AG10803 (cell line): Measurements from ENCODE around the gene CAMK4.

Source experiments
- DNase-seq: peaks from one replicate; pipeline ENCODE4 v3.0.0; 2010; ENCODE audit warnings: low read depth
- H3K4me3 ChIP-seq: 2 replicates; pipeline ENCODE4 v1.5.1; 2011; ENCODE audit warnings: mild to moderate bottlenecking, low read length, control low read depth
- TF ChIP-seq, protein P1 (sequence below): conservative IDR thresholded peaks from 2 replicates; pipeline ENCODE4 v1.5.1; 2011; ENCODE audit warnings: mild to moderate bottlenecking, low read length, control low read depth, inconsistent platforms

Gene CAMK4

DNA sequence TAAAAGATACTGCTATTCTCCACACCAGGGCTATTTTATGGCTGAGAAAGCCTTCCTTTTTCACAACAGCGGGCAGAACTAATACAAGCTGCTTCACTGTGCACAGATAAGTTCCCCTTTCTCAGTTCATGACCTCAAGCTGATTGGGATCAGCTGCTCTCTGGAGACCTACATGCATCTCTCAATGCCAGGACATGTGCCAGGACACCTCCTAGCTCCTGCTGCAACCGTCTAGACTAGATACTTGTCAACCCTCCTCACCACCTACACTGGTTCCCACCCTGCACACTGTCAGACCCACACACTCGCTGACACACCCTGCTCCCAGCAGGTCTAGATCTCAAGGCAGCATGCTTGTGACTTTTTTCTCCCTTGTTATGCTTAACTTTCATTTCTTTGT is 248.4 kb downstream of the CAMK4 start:
- TF ChIP-seq, protein P1, sequence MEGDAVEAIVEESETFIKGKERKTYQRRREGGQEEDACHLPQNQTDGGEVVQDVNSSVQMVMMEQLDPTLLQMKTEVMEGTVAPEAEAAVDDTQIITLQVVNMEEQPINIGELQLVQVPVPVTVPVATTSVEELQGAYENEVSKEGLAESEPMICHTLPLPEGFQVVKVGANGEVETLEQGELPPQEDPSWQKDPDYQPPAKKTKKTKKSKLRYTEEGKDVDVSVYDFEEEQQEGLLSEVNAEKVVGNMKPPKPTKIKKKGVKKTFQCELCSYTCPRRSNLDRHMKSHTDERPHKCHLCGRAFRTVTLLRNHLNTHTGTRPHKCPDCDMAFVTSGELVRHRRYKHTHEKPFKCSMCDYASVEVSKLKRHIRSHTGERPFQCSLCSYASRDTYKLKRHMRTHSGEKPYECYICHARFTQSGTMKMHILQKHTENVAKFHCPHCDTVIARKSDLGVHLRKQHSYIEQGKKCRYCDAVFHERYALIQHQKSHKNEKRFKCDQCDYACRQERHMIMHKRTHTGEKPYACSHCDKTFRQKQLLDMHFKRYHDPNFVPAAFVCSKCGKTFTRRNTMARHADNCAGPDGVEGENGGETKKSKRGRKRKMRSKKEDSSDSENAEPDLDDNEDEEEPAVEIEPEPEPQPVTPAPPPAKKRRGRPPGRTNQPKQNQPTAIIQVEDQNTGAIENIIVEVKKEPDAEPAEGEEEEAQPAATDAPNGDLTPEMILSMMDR, result no peak
- DNase-seq, result no peak
- no peak overlapping the region for H3K4me3 ChIP-seq

DNA sequence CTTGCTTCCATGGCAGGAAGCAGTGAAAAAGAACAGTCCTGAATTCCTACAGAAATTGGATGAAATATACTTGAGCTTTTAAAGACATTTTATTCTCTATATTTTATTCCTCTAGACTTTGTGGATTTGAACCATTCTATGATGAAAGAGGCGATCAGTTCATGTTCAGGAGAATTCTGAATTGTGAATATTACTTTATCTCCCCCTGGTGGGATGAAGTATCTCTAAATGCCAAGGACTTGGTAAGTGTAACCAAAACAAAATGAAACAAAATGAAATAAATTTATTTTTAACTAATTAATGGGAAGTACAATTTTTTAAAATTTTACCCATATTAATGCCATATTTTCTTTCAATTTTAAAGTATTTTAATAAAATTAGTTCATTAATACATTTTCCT is 254.1 kb downstream of the CAMK4 start:
- TF ChIP-seq, protein P1, result peak; percentile 24; the same call in 1 of the 2 replicates
- no peak for DNase-seq
- H3K4me3 ChIP-seq, result no peak overlapping the region

DNA sequence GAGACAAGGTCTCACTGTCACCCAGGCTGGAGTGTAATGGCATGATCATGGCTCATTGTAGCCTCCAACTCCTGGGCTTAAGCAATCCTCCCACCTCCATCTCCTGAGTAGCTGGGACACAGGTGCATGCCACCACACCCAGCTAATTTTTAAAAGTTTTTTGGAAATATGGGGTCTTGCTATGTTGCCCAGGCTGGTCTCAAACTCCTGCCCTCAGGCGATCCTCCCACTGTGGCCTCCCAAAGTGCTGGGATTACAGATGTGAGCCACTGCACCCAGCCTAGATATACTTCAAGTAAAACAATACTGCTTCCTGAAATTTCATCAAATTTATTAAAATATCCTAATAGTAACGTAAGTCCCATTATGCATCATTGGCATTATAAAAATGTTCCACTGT is 254.7 kb downstream of the CAMK4 start:
- TF ChIP-seq, protein P1, result no peak
- DNase-seq, result no peak
- no peak overlapping the region for H3K4me3 ChIP-seq

DNA sequence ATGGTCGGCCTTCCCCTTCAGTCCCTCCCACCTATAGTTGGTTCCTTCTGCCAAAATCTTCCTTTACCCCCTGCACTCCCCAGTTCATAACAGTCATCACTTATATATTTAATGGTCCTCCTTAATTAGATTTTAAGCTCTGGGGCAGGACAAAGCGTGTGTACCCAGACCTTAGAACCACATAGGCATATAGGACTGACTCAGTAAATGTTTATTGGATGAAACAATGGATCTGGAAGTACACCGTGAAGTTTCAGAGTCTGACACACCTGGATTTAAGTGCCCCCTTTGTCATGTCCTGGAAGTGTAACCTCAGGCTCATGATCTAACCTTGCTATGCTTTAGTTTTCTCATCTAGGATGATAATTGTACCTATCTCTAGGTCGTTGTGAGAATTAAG is 256.2 kb downstream of the CAMK4 start:
- no peak overlapping the region for H3K4me3 ChIP-seq
- no peak for DNase-seq
- TF ChIP-seq, protein P1, result no peak

DNA sequence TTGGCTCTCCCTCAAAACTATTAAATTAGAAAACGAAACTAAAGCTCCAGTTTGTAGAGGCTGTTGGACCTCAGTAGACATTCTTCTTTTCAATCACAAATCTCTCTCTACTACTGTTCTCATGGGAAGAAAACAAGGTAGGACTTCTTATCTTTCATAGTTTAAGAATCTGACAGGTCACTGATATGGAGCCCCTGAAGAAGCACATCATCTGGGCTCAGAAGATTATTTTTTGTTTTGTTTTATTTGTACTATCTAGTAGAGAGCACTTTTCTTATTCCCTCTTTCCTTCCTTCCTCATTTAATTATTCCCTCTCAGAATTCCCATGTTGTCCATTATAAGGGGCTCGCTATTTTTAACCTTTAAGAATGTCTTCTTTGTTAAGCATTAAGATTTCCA is 261.9 kb downstream of the CAMK4 start:
- DNase-seq, result no peak
- TF ChIP-seq, protein P1, result no peak
- H3K4me3 ChIP-seq, result no peak overlapping the region

DNA sequence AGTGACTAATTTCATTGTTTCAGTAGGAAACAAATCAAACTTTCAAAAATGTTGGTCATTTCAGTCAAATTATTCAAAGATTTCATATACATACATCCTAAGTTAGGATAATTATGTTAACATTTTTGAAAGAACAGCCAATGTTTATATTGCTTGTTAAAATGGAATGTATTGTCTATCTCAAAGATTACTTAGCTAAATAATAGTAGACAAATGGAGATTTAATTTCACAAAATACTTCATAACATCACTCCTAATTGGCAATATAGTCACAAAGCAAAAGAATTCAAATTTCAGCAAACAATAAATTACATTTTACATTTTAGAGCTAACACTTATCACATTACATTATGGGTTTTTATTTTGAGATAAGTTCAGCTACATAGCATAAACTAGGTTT is 262.7 kb downstream of the CAMK4 start:
- TF ChIP-seq, protein P1, result no peak
- H3K4me3 ChIP-seq, result no peak overlapping the region
- DNase-seq, result no peak

DNA sequence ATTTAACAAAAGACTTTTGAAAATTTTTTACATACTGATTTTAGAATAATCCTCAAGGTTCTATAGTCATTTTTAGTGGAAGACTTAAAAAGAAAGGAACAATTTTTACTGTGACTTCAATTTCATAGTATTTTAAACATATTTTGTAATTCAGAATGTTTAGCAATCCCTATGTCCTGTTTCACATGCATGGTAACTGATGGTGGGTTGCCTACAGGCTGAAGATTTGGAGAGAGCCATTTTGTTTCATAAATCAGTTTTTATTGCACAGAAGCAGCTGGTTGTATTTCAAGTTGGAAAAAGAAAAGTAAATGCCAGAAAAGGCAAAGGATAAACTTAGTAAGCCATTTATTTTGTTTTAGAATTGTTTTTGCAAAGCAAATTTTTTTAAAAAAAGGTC is 264.2 kb downstream of the CAMK4 start:
- TF ChIP-seq, protein P1, result no peak
- no peak overlapping the region for H3K4me3 ChIP-seq
- DNase-seq, result no peak
